Right lobe of liver (tissue), 6 donors: Measurements from ENCODE around the gene SEMA3C. TPM values are rescaled to one million over a fixed set of nuclear protein-coding genes. Genes with fewer than 3 reads are reported as not detected.

ENCODE experiments used
- ATAC-seq, 4 donors: fragments of 200-7000 bp; cut with Tn5 transposase; one replicate each; pipeline ENCODE4 v1.9.1; 2020; ENCODE audit warnings: mild to moderate bottlenecking in 4 of 4, moderate library complexity in 4 of 4
- DNase-seq, 3 donors: peaks; one replicate each; pipeline ENCODE4 v3.0.0-alpha.2; 2020
- H3K27ac ChIP-seq, 3 donors: fragments of 200-600 bp; one replicate each; pipeline ENCODE4 v1.8.0; 2022
- H3K27me3 ChIP-seq, 2 donors: fragments of 200-600 bp; one replicate each; pipeline ENCODE4 v1.8.0; 2022
- H3K36me3 ChIP-seq, 4 donors: fragments of 200-600 bp; sonication (generic) in 1 of 4; one replicate each; pipeline versions ENCODE4 v1.5.1 to v1.8.0; 2017 to 2022; ENCODE audit warnings: control low read depth in 1 of 4
- H3K4me1 ChIP-seq, 4 donors: fragments of 200-600 bp; sonication (generic) in 1 of 4; one replicate each; pipeline versions ENCODE4 v1.5.1 to v1.8.0; 2017 to 2022; ENCODE audit warnings: control low read depth in 1 of 4
- H3K4me3 ChIP-seq, 3 donors: fragments of 200-600 bp; one replicate each; pipeline ENCODE4 v1.8.0; 2022
- H3K9me3 ChIP-seq, 4 donors: fragments of 200-600 bp; sonication (generic) in 1 of 4; one replicate each; pipeline versions ENCODE4 v1.5.1 to v1.8.0; 2017 to 2022; ENCODE audit warnings: control low read depth in 1 of 4
- POLR2A ChIP-seq: fragments of 450-650 bp; IDR thresholded peaks from one replicate; pipeline ENCODE4 v1.6.1; 2017; ENCODE audit warnings: antibody characterized with exemption, mild to moderate bottlenecking
- WGBS: methylation state at CpG from one replicate; pipeline ENCODE4 v1.1.6; 2018; ENCODE audit warnings: low coverage, low lambda C conversion rate; ENCODE audit not compliant: insufficient coverage; ENCODE audit errors: missing lambda C conversion rate; 5-methylcytosine and 5-hydroxymethylcytosine counted together
- intact Hi-C, 2 donors: fragments of 100-400 bp; cut with DNase I; formaldehyde crosslinking; loops; one replicate each; pipeline versions ENCODE4 v1.11.2 to v1.14.1; 2022
- total RNA-seq, 6 experiments: library from RNA; depleted of rRNA in 2 of 6; stranded (reverse); fragments of >200 nt in 2 of 6; fragmentation: NEBNext Ultra II Directional in 3 of 6; extraction: Animal tissue kit (Norgen Biotek cat#: 25700) in 3 of 6; gene quantifications; one replicate each; pipeline versions ENCODE4 v1.1.0 to v1.2.4, GENCODE V29; 2016 to 2023
- TF ChIP-seq, protein P1 (sequence below), 4 donors: fragments of 200-600 bp in 3 of 4; fragments of 450-650 bp in 1 of 4; IDR thresholded peaks; one replicate each; pipeline versions ENCODE4 v1.5.1 to v1.8.0; 2016 to 2022; ENCODE audit warnings: antibody characterized with exemption in 4 of 4, mild to moderate bottlenecking in 2 of 4
- donor health status: DM: no; HTN: yes; CAD: no.
- donor health status: DM: no; HTN: no; CAD: no.
- donor health status: DM: no; HTN: no; CAD: no.
- donor health status: DM: no; HTN: yes; CAD: no.
- donor health status: DM: no; HTN: yes; CAD: no.

The SEMA3C gene
- total RNA-seq, 6 experiments from 2014 or later, result 0.23 to 1.3 (median 0.53) TPM

DNA sequence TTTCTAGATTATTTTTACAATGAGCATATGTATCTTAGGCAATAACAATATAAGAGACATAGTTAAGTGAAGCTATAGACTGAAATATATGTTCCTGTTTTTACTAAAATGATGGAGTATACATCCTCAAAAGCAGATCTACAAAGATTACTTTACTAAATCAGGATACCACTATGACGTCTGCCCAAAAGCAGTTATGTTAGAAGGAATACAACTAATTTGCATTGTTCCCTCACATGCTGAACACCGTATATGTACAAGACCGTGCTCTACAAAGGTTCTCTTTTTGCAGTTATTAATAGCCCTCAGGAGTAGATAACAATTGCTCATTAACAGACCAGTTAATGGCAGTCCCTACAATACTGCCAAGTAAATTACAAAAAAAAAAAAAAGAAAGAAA, 143.0 kb downstream of the SEMA3C start:
- H3K9me3 ChIP-seq, result no peaks in the 10 kb centered on the region
- no peak overlapping the region for H3K4me3 ChIP-seq
- ATAC-seq, result no peak
- no peaks in the 10 kb centered on the region for H3K27me3 ChIP-seq
- intact Hi-C loops, result no loop called here
- H3K36me3 ChIP-seq, result no peaks in the 10 kb centered on the region
- WGBS, result 45% methylated on average over 3 of the region's 3 CpGs
- TF ChIP-seq, protein P1, sequence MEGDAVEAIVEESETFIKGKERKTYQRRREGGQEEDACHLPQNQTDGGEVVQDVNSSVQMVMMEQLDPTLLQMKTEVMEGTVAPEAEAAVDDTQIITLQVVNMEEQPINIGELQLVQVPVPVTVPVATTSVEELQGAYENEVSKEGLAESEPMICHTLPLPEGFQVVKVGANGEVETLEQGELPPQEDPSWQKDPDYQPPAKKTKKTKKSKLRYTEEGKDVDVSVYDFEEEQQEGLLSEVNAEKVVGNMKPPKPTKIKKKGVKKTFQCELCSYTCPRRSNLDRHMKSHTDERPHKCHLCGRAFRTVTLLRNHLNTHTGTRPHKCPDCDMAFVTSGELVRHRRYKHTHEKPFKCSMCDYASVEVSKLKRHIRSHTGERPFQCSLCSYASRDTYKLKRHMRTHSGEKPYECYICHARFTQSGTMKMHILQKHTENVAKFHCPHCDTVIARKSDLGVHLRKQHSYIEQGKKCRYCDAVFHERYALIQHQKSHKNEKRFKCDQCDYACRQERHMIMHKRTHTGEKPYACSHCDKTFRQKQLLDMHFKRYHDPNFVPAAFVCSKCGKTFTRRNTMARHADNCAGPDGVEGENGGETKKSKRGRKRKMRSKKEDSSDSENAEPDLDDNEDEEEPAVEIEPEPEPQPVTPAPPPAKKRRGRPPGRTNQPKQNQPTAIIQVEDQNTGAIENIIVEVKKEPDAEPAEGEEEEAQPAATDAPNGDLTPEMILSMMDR (IDR thresholded peaks at IDR 0.05), result no peak
- TF ChIP-seq POLR2A, result no peak
- H3K27ac ChIP-seq, result no peak overlapping the region
- no peaks in the 10 kb centered on the region for H3K4me1 ChIP-seq
- DNase-seq, result no peak

DNA sequence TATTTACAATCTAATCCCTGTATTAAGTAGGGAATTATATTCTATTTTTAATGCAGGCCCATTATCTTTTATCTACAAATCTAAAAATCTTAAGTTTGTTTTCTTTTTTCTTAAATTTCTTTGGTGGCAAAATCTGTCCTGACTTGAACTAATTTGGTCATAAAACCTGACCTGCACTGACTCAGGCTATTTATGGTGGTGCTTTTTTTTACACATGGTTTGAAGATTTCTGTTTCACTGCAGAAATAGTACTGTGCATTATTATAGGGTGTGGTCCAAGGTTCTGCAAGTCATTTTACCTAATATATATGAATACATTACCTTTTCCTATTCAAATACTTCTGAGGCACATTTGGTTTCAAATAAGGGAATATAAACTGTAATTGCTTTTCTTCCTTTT, 143.4 kb downstream of the SEMA3C start:
- Histone ChIP-seq H3K27ac (no peak overlapping the region), H3K36me3 (no peaks in the 10 kb centered on the region), H3K4me3 (no peak overlapping the region), H3K4me1 (no peaks in the 10 kb centered on the region), H3K27me3 (no peaks in the 10 kb centered on the region), H3K9me3 (no peaks in the 10 kb centered on the region)
- intact Hi-C loops, result no loop called here
- no peak for DNase-seq
- TF ChIP-seq, protein P1 (IDR thresholded peaks at IDR 0.05), result no peak
- TF ChIP-seq POLR2A, result no peak
- ATAC-seq, result no peak

DNA sequence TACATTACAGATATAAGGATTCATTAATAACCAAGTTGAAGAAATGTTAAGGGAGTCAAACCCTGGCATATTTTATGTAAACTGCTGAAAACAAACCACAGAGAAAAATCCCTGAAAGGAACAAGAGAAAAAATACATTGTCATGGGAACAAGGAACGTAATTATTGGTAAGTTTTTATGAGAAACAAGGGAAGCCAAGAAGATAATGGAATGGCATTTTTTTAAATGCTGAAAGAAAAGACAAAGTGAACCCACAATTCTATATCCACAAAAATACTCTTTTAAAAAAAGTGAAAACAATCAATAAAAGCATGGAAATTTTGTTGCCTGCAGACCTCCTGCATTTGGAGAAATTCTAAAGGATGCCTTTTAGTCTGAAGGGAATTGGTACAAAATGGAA, 144.0 kb downstream of the SEMA3C start:
- TF ChIP-seq POLR2A, result no peak
- TF ChIP-seq, protein P1 (IDR thresholded peaks at IDR 0.05), result no peak
- intact Hi-C loops, result no loop called here
- 47% methylated on average over 1 of the region's 1 CpG for WGBS
- no peak for ATAC-seq
- no peaks in the 10 kb centered on the region for H3K4me1 ChIP-seq
- H3K27me3 ChIP-seq, result no peaks in the 10 kb centered on the region
- no peaks in the 10 kb centered on the region for H3K9me3 ChIP-seq
- no peak overlapping the region for H3K27ac ChIP-seq
- no peaks in the 10 kb centered on the region for H3K36me3 ChIP-seq
- DNase-seq, result no peak
- H3K4me3 ChIP-seq, result no peak overlapping the region

DNA sequence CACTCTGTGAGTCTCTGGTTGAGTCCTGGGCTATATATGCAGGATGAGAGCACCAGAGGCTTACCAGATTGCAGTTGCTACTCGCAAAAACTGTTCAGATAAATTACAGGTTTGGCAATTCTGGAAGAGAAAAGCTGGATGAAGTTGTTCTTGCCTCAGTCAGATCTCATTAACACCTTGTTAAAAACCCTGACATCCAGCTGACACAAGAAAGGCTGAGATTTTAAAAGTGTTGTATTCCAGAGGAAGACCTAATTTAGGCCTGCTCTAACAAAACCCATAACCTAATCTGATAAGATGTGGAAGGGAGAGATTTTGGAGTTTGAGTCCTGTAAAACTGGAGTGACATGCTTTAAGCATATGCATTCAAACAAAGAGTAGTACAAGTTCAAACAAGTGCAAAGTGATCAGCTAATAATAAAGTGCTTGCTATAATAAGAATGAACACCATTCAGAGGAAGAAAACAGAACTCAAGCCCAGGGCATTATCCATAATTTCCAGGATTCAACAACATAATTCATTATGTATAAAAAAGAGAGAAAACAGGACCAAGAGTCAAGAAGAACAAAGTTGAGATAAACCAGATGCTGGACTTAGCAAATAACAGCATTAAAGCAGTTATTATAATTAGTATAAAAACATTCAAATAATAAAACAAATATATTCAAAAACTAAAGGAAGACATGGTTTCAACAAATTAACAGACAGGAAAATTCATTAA, 144.9 kb downstream of the SEMA3C start:
- no peaks in the 10 kb centered on the region for H3K4me1 ChIP-seq
- intact Hi-C loops, result no loop called here
- no peaks in the 10 kb centered on the region for H3K9me3 ChIP-seq
- no peaks in the 10 kb centered on the region for H3K27me3 ChIP-seq
- ATAC-seq (no peak), DNase-seq (no peak)
- H3K36me3 ChIP-seq, result no peaks in the 10 kb centered on the region
- H3K27ac ChIP-seq, result no peak overlapping the region
- no peak overlapping the region for H3K4me3 ChIP-seq
- WGBS, result 70% methylated on average over 1 of the region's 1 CpG
- TF ChIP-seq POLR2A, result no peak
- TF ChIP-seq, protein P1 (IDR thresholded peaks at IDR 0.05), result no peak
